ENCODE data around the gene TOGARAM2. TPM values are rescaled to one million over a fixed set of nuclear protein-coding genes. Genes with fewer than 3 reads are reported as not detected.

Gene TOGARAM2
- total RNA-seq, 1 donor = 0.72 TPM

- H3K27me3 ChIP-seq (ENCODE audit: insufficient read depth, low read length) = peaks cover 2% of the 10 kb centered on the region
- no peaks in the 10 kb centered on the region for H4K20me1 ChIP-seq (ENCODE audit: insufficient read depth, low read length)
- no peak overlapping the region for H2AFZ ChIP-seq (ENCODE audit: low read length)
- H3K9me3 ChIP-seq (ENCODE audit: low read depth, low read length) = no peaks in the 10 kb centered on the region
- no peak overlapping the region for H3K4me3 ChIP-seq (ENCODE audit: insufficient read depth, low read length)
- H3K4me2 ChIP-seq (ENCODE audit: insufficient read depth, low read length) = no peak overlapping the region
- TF ChIP-seq CTCF (IDR thresholded peaks at IDR 0.05; ENCODE audit: extremely low read depth, low read depth, low read length) = no peak
- no peak overlapping the region for H3K27ac ChIP-seq (ENCODE audit: low read depth, low read length)
- peak; percentile 57 for DNase-seq (ENCODE audit: insufficient read length, low spot score, missing footprints)
- no peaks in the 10 kb centered on the region for H3K4me1 ChIP-seq (ENCODE audit: insufficient read depth, low read length)
- H3K79me2 ChIP-seq (ENCODE audit: insufficient read depth, low read length) = no peaks in the 10 kb centered on the region
- no peaks in the 10 kb centered on the region for H3K36me3 ChIP-seq (ENCODE audit: insufficient read depth, low read length)
Measured at GRCh38 chr2:28982381-28982950, 1.4 kb downstream of the TOGARAM2 start.

GRCh38 chr2:28986429-28986828 is 5.3 kb downstream of the TOGARAM2 start:
- no peak overlapping the region for H3K27ac ChIP-seq (ENCODE audit: low read depth, low read length)
- no peaks in the 10 kb centered on the region for H3K36me3 ChIP-seq (ENCODE audit: insufficient read depth, low read length)
- H3K27me3 ChIP-seq (ENCODE audit: insufficient read depth, low read length) = peaks cover 2% of the 10 kb centered on the region
- no peaks in the 10 kb centered on the region for H3K79me2 ChIP-seq (ENCODE audit: insufficient read depth, low read length)
- H3K4me1 ChIP-seq (ENCODE audit: insufficient read depth, low read length) = peaks cover 3% of the 10 kb centered on the region
- no peak overlapping the region for H3K4me2 ChIP-seq (ENCODE audit: insufficient read depth, low read length)
- TF ChIP-seq CTCF (IDR thresholded peaks at IDR 0.05; ENCODE audit: extremely low read depth, low read depth, low read length) = no peak
- H3K4me3 ChIP-seq (ENCODE audit: insufficient read depth, low read length) = no peak overlapping the region
- no peaks in the 10 kb centered on the region for H3K9me3 ChIP-seq (ENCODE audit: low read depth, low read length)
- DNase-seq (ENCODE audit: insufficient read length, low spot score, missing footprints) = peak; percentile 47
- H4K20me1 ChIP-seq (ENCODE audit: insufficient read depth, low read length) = no peaks in the 10 kb centered on the region
- no peak overlapping the region for H2AFZ ChIP-seq (ENCODE audit: low read length)

GRCh38 chr2:28989973-28990372 is 8.9 kb downstream of the TOGARAM2 start:
- Histone ChIP-seq H3K9me3 (ENCODE audit: low read depth, low read length) (no peaks in the 10 kb centered on the region), H4K20me1 (ENCODE audit: insufficient read depth, low read length) (no peaks in the 10 kb centered on the region), H3K4me3 (ENCODE audit: insufficient read depth, low read length) (no peak overlapping the region), H3K36me3 (ENCODE audit: insufficient read depth, low read length) (no peaks in the 10 kb centered on the region), H3K27me3 (ENCODE audit: insufficient read depth, low read length) (no peaks in the 10 kb centered on the region), H3K79me2 (ENCODE audit: insufficient read depth, low read length) (no peaks in the 10 kb centered on the region), H2AFZ (ENCODE audit: low read length) (no peak overlapping the region), H3K4me1 (ENCODE audit: insufficient read depth, low read length) (peaks cover 4% of the 10 kb centered on the region), H3K27ac (ENCODE audit: low read depth, low read length) (no peak overlapping the region), H3K4me2 (ENCODE audit: insufficient read depth, low read length) (no peak overlapping the region)
- TF ChIP-seq CTCF (IDR thresholded peaks at IDR 0.05; ENCODE audit: extremely low read depth, low read depth, low read length) = no peak
- peak; percentile 62 for DNase-seq (ENCODE audit: insufficient read length, low spot score, missing footprints)

GRCh38 chr2:28990445-28990844 is 9.3 kb downstream of the TOGARAM2 start:
- H3K4me1 ChIP-seq (ENCODE audit: insufficient read depth, low read length) = peaks cover 4% of the 10 kb centered on the region
- DNase-seq (ENCODE audit: insufficient read length, low spot score, missing footprints) = peak; percentile 79
- no peaks in the 10 kb centered on the region for H3K79me2 ChIP-seq (ENCODE audit: insufficient read depth, low read length)
- no peak for TF ChIP-seq CTCF (IDR thresholded peaks at IDR 0.05; ENCODE audit: extremely low read depth, low read depth, low read length)
- no peaks in the 10 kb centered on the region for H3K27me3 ChIP-seq (ENCODE audit: insufficient read depth, low read length)
- no peaks in the 10 kb centered on the region for H3K9me3 ChIP-seq (ENCODE audit: low read depth, low read length)
- H3K4me3 ChIP-seq (ENCODE audit: insufficient read depth, low read length) = no peak overlapping the region
- H3K27ac ChIP-seq (ENCODE audit: low read depth, low read length) = no peak overlapping the region
- H3K4me2 ChIP-seq (ENCODE audit: insufficient read depth, low read length) = no peak overlapping the region
- no peak overlapping the region for H2AFZ ChIP-seq (ENCODE audit: low read length)
- no peaks in the 10 kb centered on the region for H4K20me1 ChIP-seq (ENCODE audit: insufficient read depth, low read length)
- no peaks in the 10 kb centered on the region for H3K36me3 ChIP-seq (ENCODE audit: insufficient read depth, low read length)
